GM18526 (cell line): ENCODE results near the gene ABCA6.

Experiments
- POLR2A ChIP-seq: IDR thresholded peaks from 3 replicates; pipeline ENCODE4 v1.6.1; 2011; ENCODE audit not compliant: insufficient read length; ENCODE audit errors: extremely low read depth

The ABCA6 gene, protein sequence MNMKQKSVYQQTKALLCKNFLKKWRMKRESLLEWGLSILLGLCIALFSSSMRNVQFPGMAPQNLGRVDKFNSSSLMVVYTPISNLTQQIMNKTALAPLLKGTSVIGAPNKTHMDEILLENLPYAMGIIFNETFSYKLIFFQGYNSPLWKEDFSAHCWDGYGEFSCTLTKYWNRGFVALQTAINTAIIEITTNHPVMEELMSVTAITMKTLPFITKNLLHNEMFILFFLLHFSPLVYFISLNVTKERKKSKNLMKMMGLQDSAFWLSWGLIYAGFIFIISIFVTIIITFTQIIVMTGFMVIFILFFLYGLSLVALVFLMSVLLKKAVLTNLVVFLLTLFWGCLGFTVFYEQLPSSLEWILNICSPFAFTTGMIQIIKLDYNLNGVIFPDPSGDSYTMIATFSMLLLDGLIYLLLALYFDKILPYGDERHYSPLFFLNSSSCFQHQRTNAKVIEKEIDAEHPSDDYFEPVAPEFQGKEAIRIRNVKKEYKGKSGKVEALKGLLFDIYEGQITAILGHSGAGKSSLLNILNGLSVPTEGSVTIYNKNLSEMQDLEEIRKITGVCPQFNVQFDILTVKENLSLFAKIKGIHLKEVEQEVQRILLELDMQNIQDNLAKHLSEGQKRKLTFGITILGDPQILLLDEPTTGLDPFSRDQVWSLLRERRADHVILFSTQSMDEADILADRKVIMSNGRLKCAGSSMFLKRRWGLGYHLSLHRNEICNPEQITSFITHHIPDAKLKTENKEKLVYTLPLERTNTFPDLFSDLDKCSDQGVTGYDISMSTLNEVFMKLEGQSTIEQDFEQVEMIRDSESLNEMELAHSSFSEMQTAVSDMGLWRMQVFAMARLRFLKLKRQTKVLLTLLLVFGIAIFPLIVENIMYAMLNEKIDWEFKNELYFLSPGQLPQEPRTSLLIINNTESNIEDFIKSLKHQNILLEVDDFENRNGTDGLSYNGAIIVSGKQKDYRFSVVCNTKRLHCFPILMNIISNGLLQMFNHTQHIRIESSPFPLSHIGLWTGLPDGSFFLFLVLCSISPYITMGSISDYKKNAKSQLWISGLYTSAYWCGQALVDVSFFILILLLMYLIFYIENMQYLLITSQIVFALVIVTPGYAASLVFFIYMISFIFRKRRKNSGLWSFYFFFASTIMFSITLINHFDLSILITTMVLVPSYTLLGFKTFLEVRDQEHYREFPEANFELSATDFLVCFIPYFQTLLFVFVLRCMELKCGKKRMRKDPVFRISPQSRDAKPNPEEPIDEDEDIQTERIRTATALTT (N-terminal part only)

GRCh38 chr17:69141431-69142174 lies at the start of gene ABCA6:
Gene ABCA6, minus strand, starts transcription at chr17:69141895. Its CDS starts 1,192 bp downstream, at chr17:69140703.
- no peak for TF ChIP-seq POLR2A

- no peak for TF ChIP-seq POLR2A
These were observed 47.1 kb upstream of the ABCA6 start for GRCh38 chr17:69188796-69189195.

- TF ChIP-seq POLR2A: no peak
These were observed 46.4 kb upstream of the ABCA6 start for GRCh38 chr17:69188064-69188463.

GRCh38 chr17:69187294-69187693 lies 45.6 kb upstream of the ABCA6 start:
- no peak for TF ChIP-seq POLR2A

GRCh38 chr17:69179227-69179952 lies 37.7 kb upstream of the ABCA6 start:
- no peak for TF ChIP-seq POLR2A

- TF ChIP-seq POLR2A: no peak
These were observed 34.7 kb upstream of the ABCA6 start for GRCh38 chr17:69176457-69176795.

DNA sequence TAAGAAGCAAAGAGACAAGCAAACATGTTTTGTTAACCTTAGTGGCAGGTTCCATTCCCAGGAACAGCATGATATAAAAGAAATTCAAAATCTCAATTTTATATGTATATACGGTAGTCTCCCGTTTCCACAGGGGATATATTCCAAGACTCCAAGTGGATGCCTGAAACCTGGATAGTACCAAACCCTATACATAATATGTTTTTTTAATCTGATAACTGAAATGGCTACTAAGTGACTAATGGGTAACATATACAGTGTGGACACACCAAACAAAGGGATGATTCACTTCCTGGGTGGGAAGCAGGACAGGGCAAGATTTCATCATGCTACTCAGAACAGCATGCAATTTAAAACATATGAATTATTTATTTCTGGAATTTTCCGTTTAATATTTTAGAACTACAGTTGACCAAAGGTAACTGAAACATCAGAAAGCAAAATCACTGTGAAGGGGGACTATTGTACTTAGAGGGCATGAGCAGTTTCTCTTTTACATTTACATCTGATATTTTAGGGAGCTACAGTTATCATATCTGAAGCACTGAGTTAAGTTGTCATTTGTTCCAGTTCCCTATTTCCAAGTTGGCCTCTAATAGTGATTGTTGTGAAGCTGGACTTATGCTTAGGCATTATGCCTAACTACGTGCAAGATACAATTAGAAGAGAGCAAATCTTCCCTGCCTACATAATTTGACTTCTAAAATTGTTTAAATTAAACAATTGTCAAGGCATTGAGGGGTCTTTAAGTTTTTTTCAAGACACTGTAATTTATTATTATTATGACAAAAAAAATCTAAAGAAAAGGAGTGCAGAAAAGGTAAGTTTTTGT lies 34.1 kb upstream of the ABCA6 start:
- no peak for TF ChIP-seq POLR2A

DNA sequence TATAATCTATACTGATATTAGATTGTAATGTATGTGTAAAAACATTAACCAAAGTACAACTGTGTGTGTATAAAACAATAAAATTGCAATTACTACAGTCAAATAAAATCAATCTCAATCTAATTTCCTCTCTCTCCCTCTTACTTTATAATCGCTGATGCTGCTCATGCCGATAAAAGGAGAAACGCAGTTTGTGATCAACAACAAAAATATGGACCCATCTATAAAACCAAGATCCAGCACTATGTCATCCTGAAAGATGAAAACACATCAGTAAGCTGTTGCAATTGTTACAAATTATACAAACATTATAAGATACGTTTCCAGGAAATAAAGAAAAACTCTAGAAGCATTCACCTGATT lies 33.5 kb upstream of the ABCA6 start:
- no peak for TF ChIP-seq POLR2A

- no peak for TF ChIP-seq POLR2A
These were observed 31.4 kb upstream of the ABCA6 start for GRCh38 chr17:69173118-69173517.

DNA sequence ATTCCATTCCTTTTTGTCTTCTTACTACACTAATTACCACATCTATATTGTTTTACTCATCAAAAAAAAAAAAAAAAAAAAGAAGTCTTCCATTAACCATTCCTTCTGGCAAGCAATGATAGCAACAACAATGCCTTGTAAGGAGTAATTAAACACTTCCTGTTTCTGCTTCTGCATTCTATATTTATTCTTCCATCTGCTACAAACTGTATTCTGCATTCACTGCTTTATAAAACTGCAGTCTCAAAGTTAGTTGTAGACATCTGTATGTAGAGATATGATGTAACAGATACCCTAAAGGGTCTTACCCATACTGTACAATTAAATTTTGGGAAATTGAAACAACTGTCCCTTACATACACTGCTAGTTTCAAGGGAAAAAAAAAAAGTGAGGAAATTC lies 28.7 kb upstream of the ABCA6 start:
- TF ChIP-seq POLR2A: no peak

- no peak for TF ChIP-seq POLR2A
These were observed 25.3 kb upstream of the ABCA6 start for GRCh38 chr17:69166957-69167356.

DNA sequence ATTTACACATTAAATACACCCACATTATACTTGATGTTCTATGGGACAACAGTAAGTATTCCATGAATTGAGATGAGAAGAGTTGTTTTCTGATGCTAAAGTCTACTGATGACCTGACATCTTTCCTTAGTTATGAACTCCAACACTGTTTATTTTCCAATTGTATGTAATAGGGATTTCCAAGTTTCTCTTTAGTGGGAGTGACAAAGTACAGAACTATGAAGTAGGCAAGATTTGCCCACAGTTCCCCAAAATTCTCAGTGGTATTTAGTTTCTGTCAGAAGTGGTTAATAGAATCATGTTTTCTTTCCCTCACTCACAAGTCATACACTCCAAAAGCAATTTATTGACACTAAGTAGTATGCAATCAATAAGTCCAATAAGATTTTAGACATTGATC lies 22.5 kb upstream of the ABCA6 start:
- no peak for TF ChIP-seq POLR2A

GRCh38 chr17:69159418-69159817 lies 17.7 kb upstream of the ABCA6 start:
- no peak for TF ChIP-seq POLR2A
